AG09319 (cell line): ENCODE results near the gene RAB3IL1.

Source experiments
- DNase-seq: peaks from one replicate; pipeline ENCODE4 v3.0.0-alpha.2; 2010; ENCODE audit warnings: low read depth; ENCODE audit errors: extremely low read depth
- TF ChIP-seq, protein P1 (sequence below): IDR thresholded peaks from 2 replicates; pipeline ENCODE4 v1.5.1; 2011; ENCODE audit warnings: low read depth, mild to moderate bottlenecking, inconsistent platforms, low read length, moderate library complexity

The RAB3IL1 gene

DNA sequence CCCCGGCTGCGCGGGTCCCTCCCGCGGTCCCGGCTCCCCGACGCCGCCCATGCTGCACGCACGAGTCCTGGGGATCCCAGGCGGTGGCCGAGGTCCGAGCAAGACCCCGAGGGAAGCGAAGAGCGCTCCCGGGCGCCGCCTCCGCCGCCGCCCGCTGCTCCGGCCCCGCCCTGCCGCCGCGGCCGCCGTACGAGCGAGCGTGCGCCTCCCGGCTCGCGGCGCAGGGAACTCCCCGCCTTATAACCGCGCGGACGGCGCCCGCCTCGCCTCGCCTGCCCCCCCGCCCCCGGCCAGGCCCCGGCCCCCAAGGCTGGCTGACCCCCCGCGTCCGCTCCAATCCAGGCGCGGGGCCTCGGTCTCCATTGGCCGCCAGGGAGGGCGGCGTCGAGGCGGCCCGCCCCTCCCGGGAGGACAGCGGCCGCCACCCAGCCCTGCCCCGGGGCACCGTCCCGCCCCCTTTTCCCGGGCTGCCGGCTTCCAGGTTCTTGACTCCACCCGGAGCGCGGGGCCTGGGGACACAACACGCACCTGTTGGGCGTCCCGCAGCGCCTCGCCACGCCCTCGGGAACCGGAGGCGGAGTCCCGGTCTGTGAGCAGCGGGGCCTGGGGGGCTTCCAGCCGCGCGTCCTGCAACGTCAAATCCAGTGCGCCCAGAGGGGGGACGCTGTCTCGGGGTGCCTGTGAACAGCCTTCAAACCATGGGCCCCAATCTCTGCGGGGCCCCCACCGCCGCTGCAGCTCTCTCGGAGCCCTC, 25.9 kb downstream of the RAB3IL1 start, which contains the start of gene FADS3:
FADS3 (minus strand) TSS at position 215 of the 754 bp plus-strand sequence; CDS start at position 51, 164 bp downstream.
- TF ChIP-seq, protein P1, sequence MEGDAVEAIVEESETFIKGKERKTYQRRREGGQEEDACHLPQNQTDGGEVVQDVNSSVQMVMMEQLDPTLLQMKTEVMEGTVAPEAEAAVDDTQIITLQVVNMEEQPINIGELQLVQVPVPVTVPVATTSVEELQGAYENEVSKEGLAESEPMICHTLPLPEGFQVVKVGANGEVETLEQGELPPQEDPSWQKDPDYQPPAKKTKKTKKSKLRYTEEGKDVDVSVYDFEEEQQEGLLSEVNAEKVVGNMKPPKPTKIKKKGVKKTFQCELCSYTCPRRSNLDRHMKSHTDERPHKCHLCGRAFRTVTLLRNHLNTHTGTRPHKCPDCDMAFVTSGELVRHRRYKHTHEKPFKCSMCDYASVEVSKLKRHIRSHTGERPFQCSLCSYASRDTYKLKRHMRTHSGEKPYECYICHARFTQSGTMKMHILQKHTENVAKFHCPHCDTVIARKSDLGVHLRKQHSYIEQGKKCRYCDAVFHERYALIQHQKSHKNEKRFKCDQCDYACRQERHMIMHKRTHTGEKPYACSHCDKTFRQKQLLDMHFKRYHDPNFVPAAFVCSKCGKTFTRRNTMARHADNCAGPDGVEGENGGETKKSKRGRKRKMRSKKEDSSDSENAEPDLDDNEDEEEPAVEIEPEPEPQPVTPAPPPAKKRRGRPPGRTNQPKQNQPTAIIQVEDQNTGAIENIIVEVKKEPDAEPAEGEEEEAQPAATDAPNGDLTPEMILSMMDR = no peak; the same call in 1 of the 2 replicates

GRCh38 chr11:61890529-61891330, 26.6 kb downstream of the RAB3IL1 start:
- no peak for DNase-seq
- TF ChIP-seq, protein P1 = no peak

More for the DNA sequence above, 25.9 kb downstream of the RAB3IL1 start, which contains the start of gene FADS3:
- peak; percentile 65 for DNase-seq

- TF ChIP-seq, protein P1 = no peak
- no peak for DNase-seq
Measured at GRCh38 chr11:61889831-61890230, 27.5 kb downstream of the RAB3IL1 start.

DNA sequence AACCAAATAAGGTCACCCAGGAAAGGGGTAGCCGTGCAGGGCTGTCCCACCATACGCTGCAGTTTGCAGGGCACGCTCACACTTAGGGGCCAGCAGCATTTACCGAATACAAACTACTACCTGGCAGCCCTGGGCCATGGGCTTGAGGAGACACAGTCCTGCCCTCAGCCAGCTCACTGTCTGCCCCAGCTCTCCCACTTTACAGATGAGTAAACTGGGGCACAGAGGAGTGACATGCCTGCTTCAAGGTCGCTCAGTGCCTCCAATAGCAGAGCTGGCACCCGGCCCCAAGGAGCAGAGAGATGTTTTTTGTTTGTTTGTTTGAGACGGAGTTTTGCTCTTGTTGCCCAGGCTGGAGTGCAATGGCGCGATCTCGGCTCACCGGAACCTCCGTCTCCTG, 28.8 kb downstream of the RAB3IL1 start:
- TF ChIP-seq, protein P1 = no peak
- no peak for DNase-seq

GRCh38 chr11:61887839-61888494, 29.4 kb downstream of the RAB3IL1 start:
- TF ChIP-seq, protein P1 = no peak
- DNase-seq = peak; percentile 65

GRCh38 chr11:61886643-61887042, 30.7 kb downstream of the RAB3IL1 start:
- TF ChIP-seq, protein P1 = no peak
- DNase-seq = no peak
